ENCODE data around the gene JCAD. TPM values are rescaled to one million over a fixed set of nuclear protein-coding genes. Genes with fewer than 3 reads are reported as not detected.

JCAD gene
- total and polyA plus RNA-seq, 2 of the 8 experiments (the other 6 are each of a cell fraction or from before 2014, with no cell fraction given): 0.56 to 5.2 TPM

- no peak for TF ChIP-seq CHD7 (IDR thresholded peaks at IDR 0.05; ENCODE audit: insufficient replicate concordance, low read length)
- TF ChIP-seq MAX (IDR thresholded peaks at IDR 0.05): no peak
- TF ChIP-seq TAF1 (IDR thresholded peaks at IDR 0.05; ENCODE audit: low read depth, low read length): no peak
- no peak for TF ChIP-seq TCF12 (IDR thresholded peaks at IDR 0.05; ENCODE audit: low read depth, low read length)
- TF ChIP-seq SIRT6 (IDR thresholded peaks at IDR 0.05; ENCODE audit: low read length): no peak
- no peak for TF ChIP-seq POLR2AphosphoS5 (IDR thresholded peaks at IDR 0.05; ENCODE audit: low read depth, low read length)
- no peak for TF ChIP-seq TBP (IDR thresholded peaks at IDR 0.05; ENCODE audit: low read depth, low read length)
- no peak for TF ChIP-seq RAD21 (IDR thresholded peaks at IDR 0.05 in 1 of 2, conservative IDR thresholded peaks at IDR 0.05 in 1 of 2; ENCODE audit: low read depth in 2 of 2, low read length in 2 of 2)
Measured at GRCh38 chr10:30011956-30012647, 47.3 kb downstream of the JCAD start (continued).
